ENCODE measurements around the gene OTOG.

DNA sequence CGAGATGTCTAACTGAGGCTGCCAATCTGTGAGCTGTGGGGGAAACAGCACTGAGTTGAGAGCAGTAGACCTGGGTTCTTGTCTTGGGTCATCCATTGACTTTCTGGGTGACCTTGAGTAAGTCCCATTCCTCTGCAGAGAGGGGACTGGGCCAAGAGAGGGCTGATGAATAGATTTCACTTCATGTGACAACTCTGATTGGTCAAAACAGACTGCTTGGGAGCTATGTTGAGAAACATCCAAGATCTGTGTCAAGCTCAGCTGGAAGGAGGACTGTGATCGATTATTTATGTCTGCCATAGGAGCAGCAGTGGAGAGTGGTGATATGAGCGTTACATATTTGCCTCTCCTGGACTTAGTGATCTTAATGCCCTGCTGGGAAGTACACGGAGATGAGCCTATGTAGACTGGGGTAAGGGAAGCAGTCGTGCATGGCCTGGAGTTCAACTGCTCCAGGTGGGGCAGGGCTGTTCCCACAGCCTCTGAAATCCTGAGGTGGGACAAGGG is 47.7 kb downstream of the OTOG start:
- TF ChIP-seq POLR2A (IDR thresholded peaks at IDR 0.05), result no peak
- TF ChIP-seq, protein P1, sequence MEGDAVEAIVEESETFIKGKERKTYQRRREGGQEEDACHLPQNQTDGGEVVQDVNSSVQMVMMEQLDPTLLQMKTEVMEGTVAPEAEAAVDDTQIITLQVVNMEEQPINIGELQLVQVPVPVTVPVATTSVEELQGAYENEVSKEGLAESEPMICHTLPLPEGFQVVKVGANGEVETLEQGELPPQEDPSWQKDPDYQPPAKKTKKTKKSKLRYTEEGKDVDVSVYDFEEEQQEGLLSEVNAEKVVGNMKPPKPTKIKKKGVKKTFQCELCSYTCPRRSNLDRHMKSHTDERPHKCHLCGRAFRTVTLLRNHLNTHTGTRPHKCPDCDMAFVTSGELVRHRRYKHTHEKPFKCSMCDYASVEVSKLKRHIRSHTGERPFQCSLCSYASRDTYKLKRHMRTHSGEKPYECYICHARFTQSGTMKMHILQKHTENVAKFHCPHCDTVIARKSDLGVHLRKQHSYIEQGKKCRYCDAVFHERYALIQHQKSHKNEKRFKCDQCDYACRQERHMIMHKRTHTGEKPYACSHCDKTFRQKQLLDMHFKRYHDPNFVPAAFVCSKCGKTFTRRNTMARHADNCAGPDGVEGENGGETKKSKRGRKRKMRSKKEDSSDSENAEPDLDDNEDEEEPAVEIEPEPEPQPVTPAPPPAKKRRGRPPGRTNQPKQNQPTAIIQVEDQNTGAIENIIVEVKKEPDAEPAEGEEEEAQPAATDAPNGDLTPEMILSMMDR (IDR thresholded peaks at IDR 0.05), result no peak

Measured in lower leg skin (tissue), 3 donors.